Stimulated activated naive CD4-positive, alpha-beta T cell (primary cell): Measurements from ENCODE around the gene CYP4A11.
"Not testable (repeated sequence)": the region's sequence is repeated elsewhere in the genome, so short reads cannot be mapped to it uniquely, and the experiment has no call there.

Experiments
- DNase-seq, 6 experiments: peaks; one replicate each; lab custom pipeline; 2025; lab: John Stamatoyannopoulos, UW

CYP4A11 gene

DNA sequence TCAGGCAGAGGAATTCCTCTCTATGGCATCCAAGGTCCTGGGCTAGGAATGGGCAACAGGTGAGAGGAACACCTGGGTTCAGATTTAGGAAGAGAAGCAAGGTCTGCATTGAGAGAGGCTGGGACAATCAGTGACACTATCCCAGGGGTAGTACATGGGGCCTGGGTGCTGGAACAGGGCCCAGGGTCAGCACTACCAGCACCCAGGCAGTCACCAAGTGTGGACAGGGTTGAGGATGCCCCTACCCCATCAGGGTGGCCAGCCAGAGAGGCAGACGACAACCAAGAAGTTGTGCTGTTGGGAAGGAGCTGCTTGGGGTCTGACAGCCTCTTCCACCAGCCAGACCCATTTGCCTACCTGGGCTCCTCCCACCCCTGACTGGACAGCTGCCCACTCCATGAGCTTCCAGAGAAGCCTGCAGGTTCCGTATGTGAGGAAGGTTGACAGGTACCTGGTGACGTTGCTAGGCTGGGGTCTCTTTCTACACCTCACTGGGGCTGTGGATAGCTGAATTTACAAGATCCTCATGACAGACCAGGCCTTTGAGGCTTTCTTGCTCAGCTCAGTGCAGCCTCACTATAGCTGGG is 13.9 kb downstream of the CYP4A11 start:
- no peak for DNase-seq

DNA sequence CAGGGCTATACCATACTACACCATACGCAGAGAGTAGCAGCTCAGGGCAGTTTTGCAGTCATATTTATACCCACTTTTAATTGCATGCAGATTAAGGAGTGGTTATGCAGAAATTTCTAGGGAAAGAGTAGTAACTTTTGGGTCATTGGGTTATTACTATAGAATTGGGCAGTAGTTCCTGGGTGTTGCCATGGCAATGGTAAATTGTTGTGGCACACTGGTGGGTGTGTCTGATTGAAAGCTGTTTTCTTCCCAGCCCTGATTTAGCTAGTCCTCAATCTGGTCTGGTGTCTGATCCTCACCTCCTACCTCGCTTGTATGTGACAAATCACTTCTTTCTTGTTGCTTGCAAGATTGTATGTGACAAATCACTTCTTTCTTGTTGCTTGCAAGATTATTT is 30.5 kb downstream of the CYP4A11 start:
- no peak for DNase-seq

DNA sequence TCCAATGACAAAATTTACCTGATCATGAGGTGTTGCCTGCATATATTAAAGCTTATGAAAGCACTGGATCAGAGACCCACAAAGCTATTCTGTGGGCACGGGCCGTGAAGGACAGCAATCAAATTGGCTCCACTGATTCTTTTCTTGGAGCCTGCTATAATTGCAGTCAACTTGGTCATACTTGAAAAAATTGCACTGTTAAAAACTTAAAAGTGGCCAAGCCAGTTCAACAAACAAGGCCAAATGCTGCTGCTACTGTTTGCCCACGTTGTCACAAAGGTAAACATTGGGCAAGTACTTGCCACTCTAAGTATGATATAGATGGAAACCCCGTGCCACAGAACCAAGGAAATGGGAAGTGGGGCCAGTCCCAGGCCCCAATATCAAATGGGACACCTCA is 37.8 kb downstream of the CYP4A11 start:
- DNase-seq: no peak

DNA sequence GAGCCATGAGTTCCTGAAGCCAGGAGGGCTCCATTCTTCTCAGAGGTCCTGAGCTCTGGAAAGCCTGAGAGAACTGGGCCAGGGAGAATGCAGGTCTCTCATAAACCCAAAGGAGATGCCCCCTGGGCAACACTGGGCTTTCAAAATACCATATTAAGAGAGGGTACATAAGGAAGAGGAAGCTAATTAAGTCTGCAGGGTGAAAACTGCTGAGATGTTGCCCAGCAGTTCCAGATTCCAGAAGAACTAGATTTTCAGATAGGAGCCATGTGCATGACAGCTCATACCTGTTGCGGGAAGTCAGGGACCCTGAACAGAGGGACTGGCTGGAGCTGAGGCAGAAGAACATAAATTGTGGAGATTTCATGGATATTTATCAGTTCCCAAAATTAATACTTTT is 40.9 kb downstream of the CYP4A11 start:
- no peak for DNase-seq

DNA sequence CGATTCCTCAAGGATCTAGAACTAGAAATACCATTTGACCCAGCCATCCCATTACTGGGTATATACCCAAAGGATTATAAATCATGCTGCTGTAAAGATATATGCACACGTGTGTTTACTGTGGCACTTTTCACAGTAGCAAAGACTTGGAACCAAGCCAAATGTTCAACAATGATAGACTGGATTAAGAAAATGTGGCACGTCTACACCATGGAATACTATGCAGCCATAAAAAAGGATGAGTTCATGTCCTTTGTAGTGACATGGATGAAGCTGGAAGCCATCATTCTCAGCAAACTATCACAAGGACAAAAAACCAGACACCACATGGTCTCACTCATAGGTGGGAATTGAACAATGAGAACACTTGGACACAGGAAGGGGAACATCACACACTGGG is 59.6 kb downstream of the CYP4A11 start:
- not testable (repeated sequence) for DNase-seq
